Measurements from ENCODE around the gene MINDY3.
"Not testable (repeated sequence)": the region's sequence is repeated elsewhere in the genome, so short reads cannot be mapped to it uniquely, and the experiment has no call there.

Gene MINDY3

DNA sequence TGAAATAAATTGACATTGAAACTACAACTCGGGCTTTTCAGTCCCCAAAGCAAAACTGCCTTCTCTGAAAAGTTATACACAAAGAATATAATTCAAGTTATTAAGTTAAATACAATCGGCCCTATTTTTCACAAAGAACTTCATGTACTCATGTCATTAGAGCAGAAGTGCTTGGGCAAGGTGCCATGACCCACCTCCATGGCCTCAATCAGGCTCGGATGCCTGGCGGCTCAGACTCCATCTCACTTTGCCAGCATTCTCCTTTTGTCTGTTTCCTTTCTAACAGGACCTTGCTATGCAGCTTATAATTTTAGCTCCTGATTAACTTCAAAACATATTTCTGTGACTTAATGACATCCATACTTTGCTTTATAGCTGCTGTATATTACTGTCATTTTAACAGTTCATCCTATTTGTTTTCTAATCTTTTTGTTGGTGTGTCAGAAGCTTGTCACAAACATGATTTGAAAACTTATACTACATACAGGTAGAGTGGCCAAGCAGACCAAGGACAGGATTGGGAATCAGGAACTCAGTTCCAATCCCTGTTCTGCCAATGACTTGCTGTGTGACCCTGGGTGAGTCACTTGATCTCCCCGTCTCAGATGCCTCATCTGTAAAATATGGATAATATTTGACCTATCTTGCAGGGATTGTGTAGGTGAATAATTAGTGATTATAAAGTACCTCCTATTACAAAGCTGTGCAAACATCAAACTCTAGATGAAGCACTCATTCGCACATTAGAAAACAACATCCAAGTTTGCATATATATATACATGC, 79.8 kb downstream of the MINDY3 start:
- DNase-seq (ENCODE audit: low spot score): no peak

DNA sequence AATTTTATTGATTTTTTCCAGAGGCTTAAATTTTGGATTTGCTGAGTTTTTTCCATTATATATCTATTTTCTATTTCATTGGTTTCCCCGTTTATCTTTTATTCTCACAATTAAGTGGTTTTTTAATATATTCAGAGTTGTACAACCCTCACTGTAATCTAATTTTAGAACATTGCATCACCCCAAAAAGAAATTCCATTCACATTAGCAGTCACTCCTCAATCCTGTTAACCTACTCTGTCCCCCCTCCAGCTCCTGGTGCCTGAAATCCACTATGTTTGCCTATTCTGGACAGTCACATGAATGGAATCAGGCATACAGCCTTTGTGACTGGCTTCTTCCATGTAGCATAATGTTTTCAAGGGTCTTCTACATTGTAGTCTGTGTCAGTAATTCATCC, 84.8 kb downstream of the MINDY3 start:
- no peak for DNase-seq (ENCODE audit: low spot score)

DNA sequence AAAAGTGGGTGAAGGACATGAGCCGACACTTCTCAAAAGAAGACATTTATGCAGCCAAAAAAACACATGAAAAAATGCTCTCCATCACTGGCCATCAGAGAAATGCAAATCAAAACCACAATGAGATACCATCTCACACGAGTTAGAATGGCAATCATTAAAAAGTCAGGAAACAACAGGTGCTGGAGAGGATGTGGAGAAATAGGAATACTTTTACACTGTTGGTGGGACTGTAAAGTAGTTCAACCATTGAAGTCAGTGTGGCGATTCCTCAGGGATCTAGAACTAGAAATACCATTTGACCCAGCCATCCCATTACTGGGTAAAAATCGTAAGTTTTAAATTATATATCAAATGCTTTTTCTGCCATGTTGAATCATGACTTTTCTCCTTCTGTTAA, 85.8 kb downstream of the MINDY3 start:
- DNase-seq (ENCODE audit: low spot score): not testable (repeated sequence)

DNA sequence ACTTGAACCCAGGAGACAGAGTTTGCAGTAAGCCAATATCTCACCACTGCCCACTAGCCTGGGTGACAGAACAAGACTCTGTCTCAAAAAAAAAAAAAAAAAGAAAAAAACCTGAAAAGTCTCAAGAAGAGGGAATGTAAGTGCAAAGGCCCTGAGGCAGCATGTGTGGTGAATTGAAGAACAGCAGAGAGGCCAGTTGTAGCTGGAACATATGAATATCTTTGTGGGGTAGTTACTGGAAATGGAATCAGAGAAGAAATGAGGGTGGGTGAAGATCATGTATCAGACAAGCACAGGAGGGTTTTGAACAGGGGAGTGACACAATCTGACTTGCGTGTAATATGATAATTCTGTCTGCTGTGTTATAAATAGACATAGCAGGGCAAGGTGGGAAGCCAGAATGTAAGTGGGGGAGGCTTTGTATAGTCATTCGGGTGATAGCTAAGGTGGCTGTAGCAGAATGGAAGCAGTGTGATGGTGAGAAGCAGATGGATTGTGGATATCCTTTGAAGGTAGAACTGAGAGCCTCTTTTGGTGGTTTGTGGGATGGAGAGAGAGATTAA, 95.3 kb downstream of the MINDY3 start:
- no peak for DNase-seq (ENCODE audit: low spot score)

DNA sequence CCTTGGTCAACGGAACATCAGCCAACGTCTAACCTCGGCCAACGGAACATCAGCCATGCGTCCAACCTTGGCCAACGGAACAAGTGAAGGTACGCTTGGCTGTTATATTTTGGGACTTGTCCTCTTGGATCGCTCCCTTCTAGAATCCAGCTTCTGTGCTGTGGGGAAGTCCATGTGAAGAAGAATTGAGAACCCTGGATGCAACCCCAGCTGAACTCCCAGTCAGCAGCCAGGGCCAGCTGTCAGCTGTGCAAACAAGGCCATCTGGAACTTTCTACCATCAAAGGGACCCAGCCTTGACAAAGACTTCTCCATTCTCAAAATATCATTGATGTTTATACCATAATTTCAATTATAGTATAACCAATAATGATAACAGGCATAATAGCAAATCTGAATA, 97.3 kb downstream of the MINDY3 start:
- DNase-seq (ENCODE audit: low spot score): no peak

DNA sequence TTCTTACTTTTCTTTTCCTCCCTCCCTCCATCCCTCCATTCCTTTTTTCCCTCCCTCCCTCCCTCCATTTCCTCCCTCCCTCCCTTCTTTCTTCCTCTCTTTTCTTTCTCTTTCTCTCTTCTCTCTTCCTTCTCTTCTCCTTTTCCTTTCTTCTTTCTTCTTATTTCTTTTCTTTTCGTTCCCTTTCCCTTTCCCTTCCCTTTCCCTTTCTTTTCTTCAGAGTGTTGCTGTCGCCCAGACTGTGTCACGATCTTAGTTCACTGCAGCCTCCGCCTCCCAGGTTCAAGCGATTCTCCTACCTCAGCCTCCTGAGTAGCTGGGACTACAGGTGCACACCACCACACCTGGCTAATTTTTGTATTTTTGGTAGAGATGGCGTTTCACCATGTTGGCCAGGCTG, 98.1 kb downstream of the MINDY3 start:
- not testable (repeated sequence) for DNase-seq (ENCODE audit: low spot score)

DNA sequence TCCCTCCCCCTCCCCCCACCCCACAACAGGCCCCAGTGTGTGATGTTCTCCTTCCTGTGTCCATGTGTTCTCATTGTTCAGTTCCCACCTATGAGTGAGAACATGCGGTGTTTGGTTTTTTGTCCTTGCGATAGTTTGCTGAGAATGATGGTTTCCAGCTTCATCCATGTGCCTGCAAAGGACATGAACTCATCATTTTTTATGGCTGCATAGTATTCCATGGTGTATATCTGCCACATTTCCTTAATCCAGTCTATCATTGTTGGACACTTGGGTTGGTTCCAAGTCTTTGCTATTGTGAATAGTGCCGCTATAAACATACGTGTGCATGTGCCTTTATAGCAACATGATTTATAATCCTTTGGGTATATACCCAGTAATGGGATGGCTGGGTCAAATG, 99.1 kb downstream of the MINDY3 start:
- not testable (repeated sequence) for DNase-seq (ENCODE audit: low spot score)

DNA sequence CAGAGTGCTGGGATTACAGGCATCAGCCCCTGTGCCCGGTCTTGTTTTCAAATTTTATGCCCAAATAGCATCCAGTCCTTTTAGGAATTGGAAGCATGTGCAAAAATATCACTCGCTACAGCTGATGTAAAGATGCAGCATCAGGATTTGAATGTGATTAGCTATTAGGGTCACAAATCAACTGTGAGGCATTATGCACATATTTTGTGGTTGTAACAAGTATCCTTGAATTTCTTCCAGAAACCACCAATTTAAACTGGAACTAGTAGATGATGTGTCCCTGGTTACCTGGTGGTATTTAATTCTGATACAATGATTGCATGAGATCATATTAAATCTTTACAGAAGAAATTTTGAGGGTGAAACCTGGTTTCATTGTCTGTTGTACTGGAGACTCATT, 99.6 kb downstream of the MINDY3 start:
- no peak for DNase-seq (ENCODE audit: low spot score)

DNA sequence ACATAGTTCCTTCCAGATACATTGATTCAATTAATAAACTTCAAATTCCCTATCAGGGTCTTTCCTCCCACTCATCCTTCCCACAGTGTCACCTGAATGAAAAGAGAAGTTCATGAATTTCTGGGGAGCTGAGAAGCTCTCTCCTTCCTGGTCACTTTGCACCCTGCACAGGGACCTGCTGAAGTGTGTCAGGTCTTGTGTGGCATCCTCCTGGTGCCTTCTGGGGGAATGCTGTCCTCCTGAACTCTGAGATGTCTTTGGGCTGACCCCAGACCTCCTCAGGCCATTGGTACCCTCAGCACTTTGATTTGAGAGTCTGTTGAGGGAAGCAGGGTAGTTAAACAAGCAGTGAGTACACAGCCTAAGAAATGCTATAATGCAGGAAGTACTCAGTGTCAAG, 101.0 kb downstream of the MINDY3 start:
- DNase-seq (ENCODE audit: low spot score): no peak

DNA sequence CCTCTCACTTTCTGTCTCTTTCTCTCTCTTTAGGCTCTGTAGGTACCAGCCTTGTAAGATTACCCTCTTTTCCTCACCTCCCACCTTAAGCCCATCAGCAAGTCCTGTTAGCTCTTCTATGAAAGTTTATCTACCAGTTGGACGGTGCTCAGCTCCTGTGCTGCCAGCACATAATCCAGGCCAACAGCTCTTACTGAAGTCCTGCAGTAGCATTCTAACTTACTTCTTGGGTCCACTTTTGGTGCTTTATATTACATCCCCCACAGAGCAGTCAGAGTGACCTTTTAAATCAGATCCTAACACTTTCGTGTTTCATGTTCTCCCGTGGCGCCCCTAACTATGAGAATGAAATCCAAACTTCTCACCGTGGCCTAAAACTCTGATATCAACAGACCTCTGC, 101.7 kb downstream of the MINDY3 start:
- no peak for DNase-seq (ENCODE audit: low spot score)

DNA sequence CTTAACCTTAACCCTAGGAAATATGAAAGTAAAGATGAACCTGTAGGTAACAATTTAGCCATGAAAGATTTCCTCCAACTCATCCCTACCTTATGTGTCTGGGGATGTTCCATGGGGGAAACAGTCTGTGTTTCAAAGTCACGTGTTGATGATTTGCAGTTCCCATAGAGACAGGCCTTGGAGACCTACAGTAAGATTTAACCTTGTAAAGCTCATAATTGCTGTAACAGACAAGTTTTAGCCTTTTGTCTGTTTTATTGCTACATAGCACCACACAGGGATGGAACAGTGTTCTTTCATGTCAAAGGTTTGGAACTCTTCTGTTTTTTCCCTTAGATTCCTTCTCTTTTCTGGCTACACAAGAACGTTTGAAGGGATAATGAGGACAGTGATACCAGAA, 105.4 kb downstream of the MINDY3 start:
- no peak for DNase-seq (ENCODE audit: low spot score)

DNA sequence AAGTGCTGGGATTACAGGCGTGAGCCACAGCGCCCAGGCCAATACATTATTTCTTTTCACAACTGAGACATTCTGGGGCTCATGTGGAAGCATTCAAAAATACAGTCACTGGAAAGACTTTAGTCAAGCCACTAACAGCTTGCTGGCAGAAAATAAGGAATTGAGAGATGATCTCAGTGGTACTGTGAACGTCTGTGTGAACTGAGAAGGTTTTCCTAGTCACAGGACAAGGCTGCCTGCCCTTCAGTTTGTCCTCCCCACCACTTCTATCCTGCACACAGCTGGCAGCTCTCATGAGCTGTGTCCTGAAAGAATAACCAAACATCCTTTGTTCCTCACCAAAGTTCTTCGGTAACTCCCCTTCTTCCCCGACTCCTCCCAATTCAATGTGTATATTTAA, 109.3 kb downstream of the MINDY3 start:
- no peak for DNase-seq (ENCODE audit: low spot score)

DNA sequence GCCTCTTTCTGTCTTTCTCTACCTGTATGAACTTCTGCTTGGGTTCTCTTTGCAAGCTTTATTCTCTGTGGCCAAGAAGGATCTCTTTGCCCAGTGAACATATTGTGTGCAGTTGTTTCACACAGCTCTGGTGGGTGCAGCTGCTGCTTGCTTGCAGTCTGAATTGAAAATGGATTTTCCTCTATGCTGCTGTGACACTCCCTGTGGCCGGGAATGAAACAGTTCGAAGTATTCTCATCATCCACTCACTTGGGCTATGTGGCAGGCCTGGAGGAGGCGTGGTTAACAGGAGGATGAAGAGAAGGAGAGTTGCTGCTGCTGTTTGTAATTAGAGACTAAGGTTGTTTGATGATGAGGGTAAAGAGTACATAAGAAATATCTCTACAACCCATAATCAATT, 112.2 kb downstream of the MINDY3 start:
- no peak for DNase-seq (ENCODE audit: low spot score)

DNA sequence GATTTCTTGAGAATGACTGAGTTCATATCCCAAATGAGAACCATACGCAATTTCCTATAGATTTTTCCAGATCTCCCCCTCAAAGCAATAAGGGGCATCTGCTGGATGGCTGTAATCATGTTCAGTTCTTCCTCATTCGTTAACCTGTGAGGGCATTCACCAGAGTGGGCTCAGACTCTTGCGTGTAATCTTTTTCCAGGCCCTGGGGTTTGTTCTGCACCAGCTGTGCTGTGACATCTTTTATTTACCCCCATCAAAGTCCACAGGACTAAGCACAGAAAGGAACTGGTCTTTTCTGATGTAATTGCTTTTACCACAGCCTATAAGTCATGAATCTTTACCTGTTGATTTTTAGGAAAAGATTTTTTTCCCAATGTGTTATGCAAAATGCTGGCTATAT, 112.7 kb downstream of the MINDY3 start:
- DNase-seq (ENCODE audit: low spot score): no peak

DNA sequence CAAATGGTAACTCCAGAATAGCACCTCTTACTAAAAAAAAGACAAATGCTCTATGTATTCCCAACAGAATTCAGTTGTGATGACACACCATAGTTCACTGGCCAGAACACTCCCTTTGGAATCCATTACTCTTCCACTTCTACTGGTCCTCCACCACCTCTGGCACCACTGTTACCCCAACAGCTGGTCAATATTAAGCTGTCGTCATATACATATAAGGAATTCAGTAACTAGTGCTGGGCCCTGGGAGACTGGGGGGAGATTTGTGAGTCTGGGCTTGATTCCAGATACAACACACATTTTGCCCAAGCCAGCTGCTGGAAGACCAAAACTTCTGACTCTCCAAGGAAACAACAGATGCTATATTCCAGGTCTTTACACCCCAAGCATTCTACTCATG, 114.6 kb downstream of the MINDY3 start:
- DNase-seq (ENCODE audit: low spot score): no peak

DNA sequence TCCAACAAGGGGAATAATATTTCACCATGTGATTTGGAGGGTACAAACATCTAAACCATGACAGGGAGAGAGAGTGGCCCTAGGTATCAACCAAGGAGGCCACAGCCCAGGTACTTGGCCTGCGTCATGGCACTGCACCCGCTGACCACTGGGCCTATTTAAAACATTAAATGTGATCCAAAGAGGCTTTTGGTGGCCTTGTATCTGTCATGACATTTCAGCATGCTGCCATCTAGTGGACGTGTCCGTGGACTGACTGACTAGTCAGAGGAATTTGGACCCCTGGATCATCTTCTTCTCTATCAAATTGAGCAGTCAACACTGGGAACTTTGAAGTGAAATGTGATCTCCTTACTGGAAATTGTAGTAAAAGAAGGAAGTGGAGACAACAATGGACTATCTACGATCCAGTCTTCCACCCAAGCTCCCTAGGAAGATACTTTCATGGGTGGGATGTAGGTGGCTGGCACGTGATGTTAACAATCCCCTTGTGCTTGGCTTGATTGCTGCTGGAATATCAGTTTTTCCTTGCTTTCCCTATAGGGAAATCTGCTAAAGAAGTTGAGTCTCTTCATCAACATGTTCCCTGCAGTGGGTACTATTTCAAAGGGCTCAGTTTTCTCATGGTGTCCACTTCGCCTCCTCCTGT, 116.0 kb downstream of the MINDY3 start:
- DNase-seq (ENCODE audit: low spot score): peak; percentile 3

DNA sequence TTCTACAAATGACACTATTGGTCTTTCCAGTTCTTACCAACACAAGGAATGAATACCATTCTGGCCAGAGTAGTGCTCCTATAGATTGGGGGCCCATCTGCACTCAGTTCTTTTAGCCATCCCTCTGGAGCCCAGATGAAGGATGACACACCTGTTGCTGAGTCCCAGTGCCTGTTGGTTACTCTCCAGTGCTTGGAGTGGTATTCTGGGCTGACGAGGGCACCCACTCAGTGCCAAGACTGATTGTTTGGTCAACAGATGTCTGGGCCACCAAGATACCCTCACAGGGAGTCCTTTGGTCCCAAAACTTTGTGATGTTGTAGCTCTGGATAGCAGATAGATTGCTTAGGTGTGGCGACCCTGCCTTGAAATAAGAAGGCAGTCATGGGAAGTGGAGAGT, 116.9 kb downstream of the MINDY3 start:
- DNase-seq (ENCODE audit: low spot score): no peak

DNA sequence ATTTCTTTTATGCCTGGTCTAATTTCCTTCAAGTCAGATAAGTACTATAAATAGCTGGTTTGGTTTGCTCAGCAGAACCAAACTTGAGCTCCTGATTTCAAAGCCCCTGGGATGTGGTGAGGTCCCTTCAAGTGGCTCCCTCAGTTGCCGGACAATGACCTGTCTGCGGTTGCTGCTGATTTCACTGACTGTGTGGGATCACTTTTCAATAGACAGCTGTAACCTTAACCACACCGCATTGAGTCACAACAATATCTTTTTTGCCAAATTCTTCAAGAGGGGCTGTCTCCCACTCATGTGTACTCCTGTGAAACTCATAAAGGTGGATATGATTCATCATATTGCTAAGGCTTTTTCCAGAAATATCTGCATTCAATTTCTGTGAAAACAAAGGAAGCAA, 117.5 kb downstream of the MINDY3 start:
- no peak for DNase-seq (ENCODE audit: low spot score)

DNA sequence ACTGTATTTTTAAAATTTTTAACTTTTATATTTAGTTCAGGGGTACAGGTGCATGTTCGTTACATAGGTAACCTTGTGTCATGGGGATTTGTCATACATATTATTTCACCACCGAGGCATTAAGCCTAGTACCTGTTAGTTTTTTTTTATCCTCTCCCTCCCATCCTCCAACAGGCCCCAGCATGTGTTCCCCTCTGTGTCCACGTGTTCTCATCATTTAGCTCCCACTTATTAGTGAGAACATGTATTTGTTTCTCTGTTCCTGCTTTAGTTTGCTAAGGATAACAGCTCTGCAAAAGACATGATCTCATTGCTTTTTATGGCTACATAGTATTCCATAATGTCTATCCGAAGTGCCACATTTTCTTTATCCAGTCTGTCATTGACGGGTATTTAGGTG, 118.2 kb downstream of the MINDY3 start:
- no peak for DNase-seq (ENCODE audit: low spot score)

DNA sequence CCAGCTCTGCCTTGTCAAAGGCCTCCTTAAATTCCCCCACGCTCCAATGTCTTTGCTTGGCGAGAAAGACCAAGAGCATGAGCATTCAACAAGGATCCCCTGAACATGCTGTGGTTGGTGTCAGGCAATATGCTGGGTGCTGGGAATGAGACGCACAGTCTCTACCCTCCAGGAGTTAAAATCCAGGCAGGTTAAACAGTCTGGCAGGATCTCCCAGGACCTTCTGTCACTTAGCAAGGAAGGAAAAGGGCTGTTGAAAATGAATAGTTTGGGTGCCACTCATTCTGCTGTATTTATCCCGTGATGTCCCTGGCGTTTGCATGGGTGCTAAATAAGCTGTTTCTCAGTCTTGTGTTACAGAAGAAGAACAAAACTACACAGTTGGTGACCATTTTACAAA, 118.7 kb downstream of the MINDY3 start:
- no peak for DNase-seq (ENCODE audit: low spot score)

DNA sequence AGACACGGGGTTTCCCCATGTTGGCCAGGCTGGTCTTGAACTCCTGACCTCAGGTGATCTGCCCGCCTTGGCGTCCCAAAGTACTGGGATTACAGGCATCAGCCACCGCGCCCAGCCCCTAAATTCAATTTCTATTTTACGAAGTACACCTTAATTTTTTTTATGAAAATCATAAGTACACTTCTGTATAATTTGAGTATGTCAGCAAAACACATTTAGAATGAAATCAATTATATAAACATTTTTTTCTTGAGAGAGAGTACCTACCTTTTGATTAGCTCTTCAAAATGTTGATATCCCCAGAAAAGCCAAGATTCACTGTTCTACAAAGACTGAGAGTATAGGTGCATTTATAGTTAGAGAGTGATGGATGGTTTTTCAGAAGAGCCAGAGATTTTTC, 120.0 kb downstream of the MINDY3 start:
- DNase-seq (ENCODE audit: low spot score): no peak

DNA sequence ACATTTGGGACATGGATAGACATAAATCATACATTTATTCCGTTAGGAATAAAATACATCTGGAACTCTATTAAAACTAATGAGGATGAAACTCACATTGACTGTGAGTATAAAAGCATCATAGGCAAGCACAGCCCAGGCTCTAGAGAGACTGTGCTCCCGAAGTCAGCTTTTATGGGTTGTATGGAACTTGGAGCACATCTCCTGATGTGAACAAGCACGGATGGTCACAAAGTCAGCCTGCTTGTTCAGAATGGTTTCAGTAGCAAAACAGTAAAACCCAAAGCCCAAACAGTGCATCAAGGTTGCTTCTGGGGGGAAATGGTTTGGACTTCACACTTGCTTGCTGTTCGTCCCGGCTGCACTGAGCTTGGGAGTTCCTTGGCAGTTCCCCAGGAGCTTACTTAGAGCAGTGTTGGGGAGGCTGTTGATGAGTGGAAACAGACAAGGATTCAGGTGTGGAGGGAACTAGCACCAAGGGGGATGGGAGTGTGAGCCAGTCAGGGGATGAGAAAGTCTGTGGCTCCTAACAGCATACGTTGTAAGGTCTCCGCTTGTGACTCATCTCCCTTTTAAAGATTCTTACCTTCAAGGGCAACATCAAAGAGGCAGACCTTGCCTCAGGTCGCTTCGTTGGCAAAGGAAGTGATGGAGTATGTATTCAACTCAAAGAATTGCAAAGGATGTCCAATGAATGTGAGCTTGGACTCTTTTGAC, 120.9 kb downstream of the MINDY3 start:
- DNase-seq (ENCODE audit: low spot score): no peak

Data from CD4-positive, alpha-beta T cell treated with Interleukin-6 at 100 ng/mL for 8 hours (primary cell).